Endometrial microvascular endothelial cells (primary cell): ENCODE data around the gene CYTH1. TPM values are rescaled to one million over a fixed set of nuclear protein-coding genes. Genes with fewer than 3 reads are reported as not detected.

Source experiments
- in situ Hi-C: cut with HindIII; loops from 2 replicates; pipeline ENCODE4 v1.10.0; 2017; ENCODE audit warnings: low sequenced_read_pairs, low pct_unique_long_range_greater_than_20kb; ENCODE audit errors: inconsistent ontology term
- total RNA-seq: library from RNA; depleted of rRNA; stranded (reverse); fragments of >200 nt; gene quantifications from one replicate; pipeline ENCODE4 v1.2.3, GENCODE V29; 2015; ENCODE audit errors: inconsistent ontology term

CYTH1 gene, protein sequence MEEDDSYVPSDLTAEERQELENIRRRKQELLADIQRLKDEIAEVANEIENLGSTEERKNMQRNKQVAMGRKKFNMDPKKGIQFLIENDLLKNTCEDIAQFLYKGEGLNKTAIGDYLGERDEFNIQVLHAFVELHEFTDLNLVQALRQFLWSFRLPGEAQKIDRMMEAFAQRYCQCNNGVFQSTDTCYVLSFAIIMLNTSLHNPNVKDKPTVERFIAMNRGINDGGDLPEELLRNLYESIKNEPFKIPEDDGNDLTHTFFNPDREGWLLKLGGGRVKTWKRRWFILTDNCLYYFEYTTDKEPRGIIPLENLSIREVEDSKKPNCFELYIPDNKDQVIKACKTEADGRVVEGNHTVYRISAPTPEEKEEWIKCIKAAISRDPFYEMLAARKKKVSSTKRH
- total RNA-seq, result 40.3 TPM

DNA sequence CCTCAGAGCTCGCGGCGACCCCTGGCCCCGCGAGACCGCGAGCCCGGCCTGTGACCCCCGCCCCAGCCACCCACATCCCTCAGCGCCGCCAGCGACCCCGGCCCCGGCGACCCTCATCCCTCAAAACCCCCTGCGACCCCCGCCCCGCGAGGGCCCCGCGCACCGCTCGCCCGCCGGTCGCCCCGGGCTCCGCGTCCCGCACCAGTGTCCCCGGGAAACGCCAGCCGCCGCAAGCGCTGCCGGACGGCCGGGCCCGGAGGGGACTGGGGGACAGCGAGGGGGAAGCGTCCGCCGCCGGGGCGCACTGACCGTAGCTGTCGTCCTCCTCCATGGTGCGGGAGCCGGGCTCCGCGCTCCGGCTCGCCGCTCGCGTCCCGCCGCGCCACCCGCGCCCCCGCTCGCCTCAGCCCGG is at the start of gene CYTH1:
CYTH1 (minus strand) TSS at position 381 of the 412 bp plus-strand sequence; CDS start at position 331, 50 bp downstream.
- in situ Hi-C loops, result no loop called here

DNA sequence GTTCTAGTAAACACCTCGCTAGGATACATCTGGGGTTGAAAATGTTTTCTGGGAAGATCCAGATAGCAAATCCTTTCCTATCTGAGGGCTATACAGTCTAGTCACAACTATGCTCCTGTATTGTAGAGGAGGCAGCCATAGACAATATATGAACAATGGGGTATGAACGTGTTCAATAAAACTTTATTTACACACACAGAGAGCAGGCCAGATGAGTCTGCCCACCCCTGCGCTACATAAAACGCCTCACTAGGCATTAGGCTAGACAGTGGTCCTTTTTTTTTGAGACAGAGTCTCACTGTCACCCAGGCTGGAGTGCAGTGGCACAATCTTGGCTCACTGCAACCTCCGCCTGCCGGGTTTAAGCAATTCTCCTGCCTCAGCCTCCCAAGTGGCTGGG is 47.4 kb upstream of the CYTH1 start:
- in situ Hi-C loops, result loop anchor here (25.0 kb wide), 1 partner anchor 158 kb away; the partner anchor contains the start of gene LGALS3BP

DNA sequence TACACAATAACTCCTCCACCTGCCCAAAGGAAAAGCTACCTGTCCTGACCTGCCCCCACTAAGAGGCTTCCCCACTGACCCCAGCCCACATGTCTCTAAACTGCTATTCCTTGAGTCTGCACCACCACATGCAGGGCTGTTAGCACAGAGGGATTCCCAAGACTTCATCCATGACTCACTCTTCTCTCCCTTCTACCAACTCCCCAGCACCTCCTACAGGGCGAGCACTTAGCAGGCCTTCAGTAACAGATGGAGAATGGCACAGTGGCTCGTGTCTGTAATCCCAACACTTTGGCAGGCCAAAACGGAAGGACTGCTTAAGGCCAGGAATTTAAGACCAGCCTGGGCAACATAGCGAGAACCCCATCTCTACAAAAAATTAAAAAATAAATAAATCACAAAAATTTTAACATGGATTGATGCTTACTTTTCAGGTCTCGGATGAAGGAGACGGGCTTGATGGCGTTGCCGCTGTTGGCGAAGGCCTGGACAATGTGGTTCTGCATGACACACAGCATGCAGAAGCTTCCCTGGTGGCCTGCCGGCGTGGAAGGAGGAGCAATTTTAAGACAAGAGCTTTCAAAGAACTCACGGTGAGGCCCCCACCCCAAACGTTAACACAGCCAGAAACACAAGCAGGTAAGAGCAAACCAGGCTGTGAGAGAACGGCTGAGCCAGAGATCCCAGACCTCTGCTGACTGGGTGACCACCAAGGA is 46.6 kb upstream of the CYTH1 start:
- in situ Hi-C loops, result loop anchor here (25.0 kb wide), 1 partner anchor 159 kb away; the partner anchor contains the start of gene LGALS3BP

DNA sequence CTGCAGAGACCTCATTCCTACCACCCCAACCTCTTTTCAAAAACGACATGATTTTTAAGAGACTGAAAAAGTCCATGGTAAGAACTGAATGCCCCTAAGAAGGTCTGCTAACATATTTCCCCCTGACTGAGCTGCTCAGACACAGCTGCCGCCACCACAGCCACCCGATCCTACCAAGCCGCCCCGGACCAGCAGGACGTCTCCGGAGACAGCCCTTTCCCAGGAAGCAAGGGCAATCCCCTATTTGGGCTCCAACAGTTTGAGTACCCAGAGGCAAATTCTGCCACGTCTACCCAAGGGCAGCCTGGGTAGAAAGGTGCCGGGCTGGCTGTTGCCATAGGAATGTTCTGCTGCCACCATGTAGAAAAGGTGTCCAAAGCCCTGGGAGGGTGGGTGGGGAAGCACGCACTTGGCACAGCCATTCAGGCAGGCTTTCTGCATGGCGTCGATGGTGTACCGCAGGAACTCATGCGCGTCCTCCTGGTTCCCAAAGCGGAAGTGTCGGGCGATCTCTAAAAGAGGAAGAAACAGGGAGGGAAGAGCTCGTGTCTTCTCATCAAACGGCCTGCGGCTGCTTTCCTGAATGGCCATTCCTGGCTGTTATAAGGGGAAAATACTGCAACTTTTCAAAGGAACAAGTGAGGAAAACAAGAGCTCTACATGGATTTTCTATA is 44.9 kb upstream of the CYTH1 start:
- in situ Hi-C loops, result loop anchor here (25.0 kb wide), 1 partner anchor 160 kb away; the partner anchor contains the start of gene LGALS3BP

DNA sequence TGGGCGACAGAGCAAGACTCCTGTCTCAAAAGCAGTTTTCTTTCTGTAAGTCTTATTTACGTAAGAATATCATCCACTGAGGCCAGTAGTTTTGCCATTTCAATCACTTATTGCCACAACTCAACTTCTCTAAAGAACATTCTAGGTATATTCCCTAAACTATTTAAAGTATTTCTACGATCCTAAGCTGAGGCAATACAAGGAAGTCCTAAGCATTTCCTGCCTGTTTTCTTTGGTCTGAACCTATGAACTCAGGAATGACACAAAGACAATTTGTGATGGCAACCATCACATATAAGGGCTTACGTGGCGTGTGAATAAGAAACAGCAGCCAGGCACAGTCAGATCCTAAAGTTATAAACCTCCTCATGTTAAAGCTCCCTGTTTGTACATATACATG is 44.3 kb upstream of the CYTH1 start:
- in situ Hi-C loops, result loop anchor here (25.0 kb wide), 1 partner anchor 161 kb away; the partner anchor contains the start of gene LGALS3BP

DNA sequence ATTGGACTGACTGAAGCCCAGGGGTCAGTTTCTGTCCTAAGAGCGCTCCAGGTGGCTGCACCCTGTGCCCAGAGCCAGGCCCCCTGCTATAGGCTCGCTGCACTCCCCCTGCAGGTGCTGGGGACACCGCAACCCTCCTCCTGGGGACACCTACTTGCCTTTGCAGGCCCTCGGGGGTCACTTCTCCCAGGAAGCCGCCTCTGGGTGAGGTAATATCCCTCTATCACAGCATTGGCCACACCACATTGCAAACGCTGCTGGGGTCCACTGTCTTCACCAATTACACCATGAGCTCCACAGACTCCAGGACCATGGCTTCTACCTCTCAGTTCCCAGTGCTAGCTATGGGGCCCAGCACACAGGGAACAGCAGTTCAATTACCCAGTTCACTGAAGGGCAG is 43.6 kb upstream of the CYTH1 start:
- in situ Hi-C loops, result loop anchor here (25.0 kb wide), 1 partner anchor 162 kb away; the partner anchor contains the start of gene LGALS3BP

DNA sequence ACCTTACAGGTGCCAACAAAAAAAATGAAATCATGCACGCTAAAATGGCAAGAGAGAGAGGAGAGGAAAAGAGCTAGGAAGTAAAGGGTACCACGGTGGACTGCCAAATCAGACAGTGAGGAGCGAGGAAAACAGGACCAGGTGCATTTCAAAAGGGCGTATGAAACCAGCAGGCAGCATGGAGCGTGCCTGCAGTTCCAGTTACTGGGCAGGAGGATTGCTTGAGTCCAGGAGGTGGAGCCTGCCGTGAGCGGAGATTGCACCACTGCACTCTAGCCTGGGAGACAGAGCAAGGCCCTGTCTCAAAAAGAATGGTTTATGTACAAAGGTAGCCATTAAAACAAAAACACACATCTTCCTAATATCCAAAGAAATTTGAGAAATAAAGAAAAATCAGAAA is 42.2 kb upstream of the CYTH1 start:
- in situ Hi-C loops, result no loop called here

DNA sequence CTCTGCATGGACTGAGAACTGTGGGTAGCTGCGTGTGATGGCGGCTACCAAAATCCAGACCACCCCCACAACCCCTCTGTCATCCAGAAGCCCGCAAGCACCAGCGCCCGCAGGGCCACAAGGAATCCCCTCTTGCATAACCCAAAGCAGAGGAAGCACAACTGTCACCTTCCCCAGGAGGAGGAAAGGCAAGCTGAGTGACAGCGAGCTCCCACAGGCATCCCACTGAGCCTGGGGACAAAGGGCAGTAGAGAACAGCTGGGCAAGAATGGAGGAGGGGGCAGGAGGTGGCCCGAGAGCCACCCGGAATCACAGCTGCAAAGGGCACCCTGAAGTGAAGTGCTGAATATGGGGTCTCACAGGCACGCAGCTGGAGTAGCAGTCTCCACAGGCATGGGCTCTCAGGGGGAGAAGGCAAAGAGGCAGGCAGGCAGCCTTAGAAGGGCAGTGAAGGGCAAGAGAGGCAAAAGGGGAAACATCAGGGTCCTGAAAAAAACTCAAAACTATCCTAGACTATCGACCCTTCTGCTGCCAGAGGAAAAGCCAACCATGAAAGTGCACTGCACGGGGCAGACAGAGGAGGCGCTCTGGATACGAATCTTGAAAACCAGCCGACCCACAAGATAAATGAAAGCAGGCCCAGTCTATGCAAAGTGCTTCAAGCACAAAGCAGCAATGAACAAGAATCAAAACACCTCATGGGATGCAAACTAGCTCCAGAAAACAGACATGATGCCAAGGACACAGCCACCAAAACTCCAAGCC is 41.4 kb upstream of the CYTH1 start:
- in situ Hi-C loops, result no loop called here

DNA sequence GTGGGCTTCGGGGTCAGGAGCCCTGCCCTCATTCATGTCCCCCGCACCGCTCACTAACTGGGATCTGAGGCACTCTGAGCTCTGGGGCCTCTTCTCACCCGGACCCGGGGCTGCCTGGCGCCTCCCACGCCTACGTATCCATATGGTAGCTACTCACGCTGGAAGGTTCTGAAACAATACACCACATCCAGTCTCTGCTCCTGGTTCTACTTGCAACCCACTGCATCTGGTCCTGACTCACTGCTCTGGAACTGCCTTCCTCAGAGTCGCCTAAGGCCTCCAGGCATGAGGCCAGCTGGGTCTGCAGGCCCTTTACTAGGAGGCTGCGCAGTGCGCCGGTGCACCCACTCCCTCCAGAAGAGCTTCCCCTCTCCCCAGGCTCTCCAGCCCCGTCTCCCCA is 40.5 kb upstream of the CYTH1 start:
- in situ Hi-C loops, result no loop called here

DNA sequence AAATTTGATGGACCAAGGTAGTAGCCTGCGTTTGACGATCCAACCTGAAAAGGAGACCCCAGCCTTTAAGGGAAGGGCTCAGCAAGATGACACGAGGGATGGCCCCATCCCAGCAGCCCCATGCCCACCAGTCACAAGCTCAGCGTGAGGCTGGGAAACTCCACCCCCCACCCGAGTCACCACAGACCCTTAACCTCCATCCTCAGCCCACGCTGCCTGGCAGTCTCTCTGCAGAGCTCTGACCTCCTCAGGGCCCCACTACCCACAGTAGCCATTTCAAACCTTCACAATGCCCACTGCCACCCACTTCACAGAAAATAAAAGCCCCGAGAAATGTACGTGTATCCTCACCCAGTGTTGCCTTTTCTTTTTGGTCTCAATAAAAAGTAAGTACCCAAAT is 39.9 kb upstream of the CYTH1 start:
- in situ Hi-C loops, result no loop called here

DNA sequence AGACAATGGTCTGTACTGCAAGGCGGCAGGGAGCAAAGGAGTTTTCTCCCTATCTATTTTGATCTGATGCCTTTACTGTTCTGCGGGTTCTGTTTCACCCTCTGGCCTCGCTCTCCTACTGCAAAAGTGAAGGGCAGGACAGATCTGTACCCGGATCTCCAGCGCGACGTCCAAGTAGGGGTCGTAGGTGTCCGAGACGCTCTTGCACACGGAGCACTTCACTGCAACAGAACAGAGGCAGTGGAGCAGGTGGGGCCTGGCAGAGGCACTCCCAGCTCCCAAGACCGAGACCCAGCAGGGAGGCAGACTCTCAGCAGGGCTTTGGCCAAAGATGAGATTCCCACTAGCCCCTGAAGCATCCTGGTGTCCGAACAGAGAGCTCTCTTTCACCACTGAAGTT is 38.8 kb upstream of the CYTH1 start:
- in situ Hi-C loops, result no loop called here

DNA sequence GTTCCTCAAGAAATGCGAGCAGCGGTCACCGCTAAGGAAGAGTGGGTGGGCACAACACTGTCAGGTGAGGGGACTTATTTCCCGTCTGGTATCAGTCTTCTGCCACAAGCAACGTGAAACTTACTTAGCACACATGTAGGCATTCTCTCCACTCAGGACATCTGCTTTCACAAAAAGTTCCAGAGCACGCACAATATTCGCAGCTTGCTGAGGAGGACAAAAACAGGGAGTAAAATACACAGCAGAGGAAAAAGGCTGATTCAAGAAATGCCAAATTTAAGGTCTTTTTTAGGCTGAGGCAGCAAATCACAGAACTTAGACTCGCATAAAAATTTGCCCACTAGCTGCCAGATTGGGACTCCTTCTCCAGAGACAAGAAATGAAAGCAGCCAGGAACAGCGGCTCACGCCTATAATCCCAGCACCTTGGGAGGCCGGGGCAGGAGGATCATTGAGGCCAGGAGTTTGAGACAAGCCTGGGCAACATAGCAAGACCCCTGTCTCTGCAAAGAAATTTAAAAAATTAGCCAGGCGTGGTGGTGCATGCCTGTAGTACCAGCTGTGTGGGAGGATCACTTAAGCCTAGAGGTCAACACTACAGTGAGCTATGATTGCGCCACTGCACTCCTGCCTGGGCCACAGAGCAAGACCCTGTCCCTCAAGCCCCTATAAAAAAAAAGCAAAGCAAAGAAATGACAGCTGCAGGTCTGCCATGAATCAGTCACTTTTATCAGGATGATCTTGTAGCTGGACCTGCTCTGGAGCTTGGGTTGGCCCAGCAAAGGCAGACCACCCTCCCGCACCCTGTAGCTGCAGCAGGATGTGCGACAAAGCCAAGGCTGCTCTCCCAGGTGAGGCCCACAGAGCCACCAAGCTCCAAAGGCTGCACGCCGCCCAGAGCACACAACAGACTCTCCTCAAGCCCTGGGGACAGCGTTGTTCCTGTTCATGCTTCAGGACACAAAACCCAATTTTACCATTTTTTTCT is 38.0 kb upstream of the CYTH1 start:
- in situ Hi-C loops, result no loop called here

DNA sequence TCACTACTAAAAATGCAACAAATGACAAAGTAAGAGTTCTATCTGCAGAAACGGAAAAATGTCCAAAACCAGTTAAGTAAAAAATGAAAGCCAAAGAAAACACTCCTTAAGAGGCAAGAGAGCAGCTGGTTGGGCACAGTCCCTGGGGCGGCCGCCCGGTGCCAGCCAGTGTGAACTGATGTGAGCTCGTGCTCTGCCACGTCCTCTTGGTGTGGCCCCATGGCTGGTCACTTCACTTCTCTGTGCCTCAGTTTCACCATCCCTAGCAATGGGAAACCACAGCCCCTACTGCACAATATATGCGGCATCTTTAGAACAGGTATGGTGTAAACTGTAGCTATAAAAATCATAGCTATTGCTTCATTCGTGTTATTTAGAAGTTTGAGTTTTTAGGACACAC is 37.3 kb upstream of the CYTH1 start:
- in situ Hi-C loops, result no loop called here

DNA sequence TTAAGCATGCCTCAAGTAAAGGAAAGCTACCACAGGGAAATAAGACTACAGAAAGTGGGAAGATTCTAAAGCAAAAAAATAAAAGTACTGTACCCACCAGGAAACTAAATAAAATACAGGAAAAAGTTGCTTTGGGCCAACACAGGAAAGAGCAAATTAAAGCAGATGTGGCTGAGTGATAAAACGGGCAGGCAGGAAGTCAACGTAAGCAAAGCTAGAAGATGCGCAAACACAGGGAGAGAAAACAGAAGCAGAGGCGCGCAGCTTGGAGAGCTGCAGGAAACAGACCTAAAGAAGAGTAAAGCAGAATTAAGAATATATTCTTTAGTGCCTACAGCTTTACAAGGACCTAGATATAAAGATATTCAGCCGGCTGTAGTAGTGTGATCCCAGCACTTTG is 36.9 kb upstream of the CYTH1 start:
- in situ Hi-C loops, result no loop called here

DNA sequence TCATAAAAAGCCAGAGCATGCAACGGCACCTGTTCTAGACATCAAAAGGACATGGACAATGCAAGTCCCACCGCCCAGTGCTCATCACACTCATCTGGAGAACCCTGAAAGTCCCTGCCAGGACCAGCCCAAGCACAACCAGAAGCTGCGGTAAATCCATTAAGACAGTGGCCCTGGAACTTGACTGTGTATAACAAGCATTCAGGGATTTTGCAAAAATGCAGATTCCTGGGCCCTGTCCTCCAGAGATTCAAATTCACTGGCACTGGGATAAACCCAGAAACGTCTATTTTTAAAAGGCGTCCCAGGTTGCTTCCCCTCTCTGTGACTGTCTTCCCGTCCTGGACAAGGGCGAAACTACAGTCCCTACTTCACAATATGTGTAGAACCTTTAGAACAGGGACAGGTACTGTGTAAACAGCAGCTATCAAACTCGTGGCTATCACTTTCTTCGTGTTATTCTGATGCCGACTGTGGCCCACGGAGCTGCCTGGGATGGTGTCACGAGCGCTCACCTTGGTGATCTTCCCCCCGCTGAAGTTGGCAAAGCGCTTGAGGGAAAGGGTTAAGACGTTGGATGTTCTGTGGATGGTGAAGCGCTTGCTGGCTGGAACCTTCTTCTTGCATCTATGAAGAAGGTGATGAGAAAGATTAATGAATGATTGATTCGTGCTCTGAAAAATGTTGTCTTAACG is 36.2 kb upstream of the CYTH1 start:
- in situ Hi-C loops, result no loop called here

DNA sequence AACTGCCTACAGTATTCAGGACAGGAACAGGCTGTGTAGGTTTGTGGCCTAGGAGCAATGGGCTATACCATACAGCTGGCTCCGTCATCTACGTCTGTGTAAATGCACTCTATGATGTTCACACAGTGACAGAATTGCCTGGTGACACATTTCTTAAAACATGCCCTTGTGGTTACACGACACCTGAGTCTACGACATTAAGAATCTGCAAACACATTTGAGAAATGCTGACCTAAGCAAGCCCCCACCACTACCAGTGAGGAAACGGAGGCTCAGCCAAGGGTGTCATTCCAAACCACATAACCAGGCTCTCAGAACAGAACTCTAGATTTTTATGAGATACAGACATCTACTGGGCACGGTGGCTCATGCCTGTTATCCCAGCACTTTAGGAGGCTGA is 35.0 kb upstream of the CYTH1 start:
- in situ Hi-C loops, result no loop called here

DNA sequence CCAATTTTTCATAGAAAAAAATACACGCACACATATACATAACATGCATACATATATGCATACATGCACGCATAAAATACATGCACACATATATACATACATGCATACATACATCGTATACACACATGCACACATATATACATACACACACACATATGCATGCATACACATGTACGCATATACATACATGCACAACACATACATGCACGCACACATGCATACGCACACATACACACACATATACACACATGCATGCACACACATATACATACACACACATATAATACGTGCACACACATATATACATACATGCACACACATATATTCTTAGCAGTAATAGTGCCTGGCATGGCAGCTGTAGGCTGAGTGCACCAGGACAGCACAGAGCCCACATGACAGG is 33.6 kb upstream of the CYTH1 start:
- in situ Hi-C loops, result no loop called here
